Epithelial cell of proximal tubule (primary cell): Measurements from ENCODE around the gene C9orf43. TPM values are rescaled to one million over a fixed set of nuclear protein-coding genes. Genes with fewer than 3 reads are reported as not detected.

Source experiments
- DNase-seq: peaks from one replicate; pipeline ENCODE4 v3.0.0-alpha.2; 2011; ENCODE audit warnings: low read depth
- H3K4me3 ChIP-seq: 2 replicates; pipeline ENCODE4 v1.5.1; 2011; ENCODE audit warnings: low read depth, mild to moderate bottlenecking, low read length
- total RNA-seq: library from RNA; depleted of rRNA; stranded (reverse); fragments of >200 nt; gene quantifications from 2 replicates; pipeline ENCODE4 v1.2.3, GENCODE V29; 2015
- TF ChIP-seq, protein P1 (sequence below): conservative IDR thresholded peaks from 2 replicates; pipeline ENCODE4 v1.5.1; 2012; ENCODE audit warnings: low read depth, mild to moderate bottlenecking, low read length

The C9orf43 gene
- total RNA-seq, 1 donor from 2014 or later: not detected

DNA sequence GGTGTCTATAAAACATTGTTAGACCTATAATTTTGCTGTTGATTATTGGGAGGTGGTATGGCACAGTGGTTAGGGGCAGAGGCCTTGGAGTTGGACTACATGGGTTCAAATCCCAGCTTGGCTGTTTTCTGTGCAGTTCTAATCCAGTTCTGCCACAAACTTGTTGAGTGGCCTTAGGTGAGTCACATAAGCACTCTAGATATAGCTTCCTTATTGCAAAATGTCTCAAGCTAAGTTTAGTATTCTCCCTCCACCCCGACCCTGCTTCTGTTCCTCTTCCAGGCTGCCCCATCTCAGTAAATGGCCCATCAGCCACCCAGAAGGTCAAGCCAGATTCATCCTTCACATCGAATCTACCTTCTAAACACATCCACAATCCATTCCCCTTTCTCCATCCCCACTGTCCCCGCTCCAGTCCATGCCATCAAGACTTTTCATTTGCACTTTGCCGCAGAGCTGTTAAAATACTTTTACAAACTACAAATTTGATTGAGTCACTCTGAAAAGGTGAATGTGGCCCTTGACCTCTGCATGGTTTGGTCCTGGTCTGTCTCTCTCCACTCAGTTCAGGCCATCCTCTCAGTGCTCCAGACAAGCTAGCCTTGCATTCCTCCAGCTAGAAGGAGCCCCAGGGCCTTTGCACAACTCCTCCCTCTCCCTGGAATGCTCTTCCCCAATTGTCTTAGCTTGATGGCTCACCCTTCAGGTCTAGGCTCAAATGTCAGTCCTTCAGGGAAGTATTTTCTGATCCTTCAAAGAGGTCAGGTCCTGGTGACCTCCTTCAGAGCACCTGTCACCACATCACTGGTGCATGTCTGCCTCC, 23.8 kb upstream of the C9orf43 start:
- H3K4me3 ChIP-seq: no peak overlapping the region
- DNase-seq: no peak
- TF ChIP-seq, protein P1, sequence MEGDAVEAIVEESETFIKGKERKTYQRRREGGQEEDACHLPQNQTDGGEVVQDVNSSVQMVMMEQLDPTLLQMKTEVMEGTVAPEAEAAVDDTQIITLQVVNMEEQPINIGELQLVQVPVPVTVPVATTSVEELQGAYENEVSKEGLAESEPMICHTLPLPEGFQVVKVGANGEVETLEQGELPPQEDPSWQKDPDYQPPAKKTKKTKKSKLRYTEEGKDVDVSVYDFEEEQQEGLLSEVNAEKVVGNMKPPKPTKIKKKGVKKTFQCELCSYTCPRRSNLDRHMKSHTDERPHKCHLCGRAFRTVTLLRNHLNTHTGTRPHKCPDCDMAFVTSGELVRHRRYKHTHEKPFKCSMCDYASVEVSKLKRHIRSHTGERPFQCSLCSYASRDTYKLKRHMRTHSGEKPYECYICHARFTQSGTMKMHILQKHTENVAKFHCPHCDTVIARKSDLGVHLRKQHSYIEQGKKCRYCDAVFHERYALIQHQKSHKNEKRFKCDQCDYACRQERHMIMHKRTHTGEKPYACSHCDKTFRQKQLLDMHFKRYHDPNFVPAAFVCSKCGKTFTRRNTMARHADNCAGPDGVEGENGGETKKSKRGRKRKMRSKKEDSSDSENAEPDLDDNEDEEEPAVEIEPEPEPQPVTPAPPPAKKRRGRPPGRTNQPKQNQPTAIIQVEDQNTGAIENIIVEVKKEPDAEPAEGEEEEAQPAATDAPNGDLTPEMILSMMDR: no peak

DNA sequence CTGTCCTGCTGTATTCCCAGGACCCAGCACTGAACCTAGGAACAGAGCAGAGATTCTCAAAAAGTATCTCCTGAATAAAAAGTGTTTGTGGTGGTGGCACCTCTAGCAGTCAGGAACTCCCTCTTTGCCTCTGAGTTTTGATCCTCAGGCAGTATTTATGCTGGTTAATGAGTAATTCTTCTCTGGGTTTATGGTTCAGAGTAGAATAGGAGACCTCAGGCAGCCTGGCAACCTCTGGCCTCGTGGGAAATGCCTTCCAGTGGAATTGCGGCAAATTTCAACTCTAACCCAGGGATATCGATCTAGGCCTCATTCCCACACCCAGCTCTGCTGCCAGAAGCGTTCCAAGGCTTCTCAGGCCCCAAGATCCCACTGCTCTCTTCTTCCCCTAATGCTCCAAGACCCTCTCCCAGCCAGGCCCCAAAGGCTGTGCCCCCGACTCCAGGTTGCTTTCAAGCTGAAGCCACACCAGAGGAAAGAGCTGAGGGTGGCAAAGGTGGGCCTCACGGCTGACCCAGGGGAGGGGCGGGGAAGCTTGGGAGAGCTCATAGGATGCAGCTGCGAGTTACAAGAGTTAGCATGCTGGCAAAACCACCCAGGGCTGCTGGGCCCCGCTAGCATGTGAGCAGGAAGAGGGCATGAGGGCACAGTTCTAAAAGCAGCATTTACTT, 22.9 kb upstream of the C9orf43 start:
- TF ChIP-seq, protein P1: no peak
- H3K4me3 ChIP-seq: no peak overlapping the region
- DNase-seq: no peak

DNA sequence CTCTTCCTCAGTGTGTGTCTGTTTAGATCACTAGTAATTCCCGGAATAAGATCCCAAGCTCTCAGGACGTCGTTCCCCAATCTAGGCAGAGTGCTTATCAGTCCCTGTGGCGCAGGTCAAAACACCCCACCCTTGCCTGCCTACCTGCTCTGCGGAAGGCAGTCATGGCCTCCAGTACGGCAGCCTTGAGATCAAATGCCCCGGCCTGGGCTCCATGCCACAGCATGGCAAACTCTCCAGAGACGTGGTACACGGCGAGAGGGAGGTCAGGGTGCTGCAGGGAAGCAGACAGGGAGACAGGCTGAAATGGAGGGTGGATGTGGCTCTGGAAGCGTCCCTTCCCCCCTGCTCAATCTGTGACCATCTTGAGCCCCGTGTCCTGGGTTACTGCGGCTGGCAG, 21.7 kb upstream of the C9orf43 start:
- no peak for DNase-seq
- TF ChIP-seq, protein P1: no peak
- H3K4me3 ChIP-seq: no peak overlapping the region

DNA sequence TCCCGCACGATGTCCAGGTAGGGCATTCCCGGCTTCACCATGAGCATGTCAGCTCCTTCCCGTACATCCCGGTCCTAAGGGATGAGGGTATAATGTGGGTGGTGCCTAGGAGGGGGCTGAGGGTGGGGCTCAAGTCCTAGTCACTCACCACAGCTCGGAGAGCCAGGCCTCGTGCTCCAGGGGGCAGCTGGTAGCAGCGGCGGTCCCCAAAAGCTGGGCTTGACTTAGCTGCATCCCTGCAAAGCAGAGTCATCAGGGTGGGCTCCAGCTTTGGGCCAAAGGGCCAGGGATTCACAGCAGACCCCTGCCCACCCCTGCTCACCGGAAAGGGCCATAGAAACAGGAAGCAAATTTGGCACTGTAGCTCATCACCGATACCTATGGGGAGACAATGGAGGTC, 21.1 kb upstream of the C9orf43 start:
- no peak overlapping the region for H3K4me3 ChIP-seq
- TF ChIP-seq, protein P1: no peak
- DNase-seq: no peak

DNA sequence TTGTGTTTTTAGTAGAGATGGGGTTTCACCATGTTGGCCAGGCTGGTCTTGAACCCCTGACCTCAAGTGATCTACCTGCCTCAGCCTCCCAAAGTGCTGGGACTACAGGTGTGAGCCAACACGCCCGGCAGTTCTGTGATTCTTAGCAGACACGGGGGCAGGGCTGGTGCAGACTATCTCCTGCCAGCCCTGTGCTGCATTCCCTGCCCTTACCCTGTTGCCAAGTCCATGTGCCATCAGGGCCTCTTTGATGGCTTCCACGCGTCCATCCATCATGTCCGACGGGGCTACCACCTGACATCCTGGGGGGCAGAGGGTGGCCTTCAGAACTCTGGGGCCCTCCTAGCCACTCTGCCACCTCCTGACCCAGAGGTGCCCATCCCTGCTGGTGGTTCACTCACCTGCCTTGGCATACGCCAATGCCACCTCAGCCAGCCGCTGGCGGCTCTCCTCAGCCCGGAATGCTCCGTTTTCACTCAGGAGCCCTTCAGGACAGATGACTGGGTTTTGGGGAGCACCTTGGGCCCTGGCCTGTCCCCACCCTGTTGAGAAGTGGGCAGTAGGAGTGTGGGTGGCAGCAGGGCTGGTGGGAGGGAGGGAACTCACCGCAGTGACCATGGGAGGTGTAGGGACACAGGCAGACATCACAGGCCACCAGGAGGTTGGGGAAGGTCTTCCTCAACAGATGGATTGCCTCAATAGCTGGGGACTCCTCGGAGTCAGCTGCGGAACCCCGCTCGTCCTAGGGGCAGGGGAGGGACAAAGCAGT, 20.2 kb upstream of the C9orf43 start:
- TF ChIP-seq, protein P1: no peak

DNA sequence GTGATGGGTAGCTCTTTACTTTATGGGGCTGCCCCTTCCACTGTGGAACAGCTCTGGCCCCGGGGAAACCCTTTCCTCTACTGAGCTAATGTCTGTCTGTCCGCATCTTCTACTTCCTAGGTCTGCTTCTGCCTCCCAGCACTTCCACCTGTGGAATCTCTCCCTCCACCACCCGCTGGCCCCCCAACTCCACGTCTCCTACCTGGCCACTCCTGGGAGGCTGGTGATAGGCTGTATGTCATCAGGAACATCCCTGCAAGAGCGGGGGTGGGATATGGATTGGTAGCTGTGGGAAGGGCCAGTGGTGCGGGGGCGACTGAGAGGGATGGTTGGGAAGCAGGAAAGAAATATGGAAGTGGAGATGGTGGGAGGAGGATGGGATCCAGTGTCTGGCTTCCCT, 18.6 kb upstream of the C9orf43 start:
- DNase-seq: no peak

More for the DNA sequence above, 20.2 kb upstream of the C9orf43 start:
- H3K4me3 ChIP-seq: no peak overlapping the region
- no peak for DNase-seq

More for the DNA sequence above, 18.6 kb upstream of the C9orf43 start:
- no peak overlapping the region for H3K4me3 ChIP-seq
- TF ChIP-seq, protein P1: no peak
